Neural progenitor cell (in vitro differentiated cells): ENCODE data around the gene RMDN2. TPM values are rescaled to one million over a fixed set of nuclear protein-coding genes. Genes with fewer than 3 reads are reported as not detected.
A peak's percentile ranks its signal among the peaks of the same experiment; 100 is the strongest.
"Not testable (repeated sequence)": the region's sequence is repeated elsewhere in the genome, so short reads cannot be mapped to it uniquely, and the experiment has no call there.

ENCODE experiments used
- DNase-seq: peaks from one replicate; pipeline ENCODE4 v3.0.0-alpha.2; 2016; ENCODE audit warnings: low spot score
- H2AFZ ChIP-seq: fragments of 200-600 bp; sonication (generic); replicated peaks from 2 replicates; pipeline ENCODE4 v1.6.1; 2016; ENCODE audit warnings: antibody characterized with exemption
- H3F3A ChIP-seq: fragments of 200-600 bp; sonication (generic); 2 replicates; pipeline ENCODE4 v1.6.1; 2016; ENCODE audit warnings: antibody characterized with exemption, low read depth
- H3K27ac ChIP-seq: fragments of 200-600 bp; sonication (generic); 2 replicates; pipeline ENCODE4 v1.5.1; 2016; ENCODE audit warnings: mild to moderate bottlenecking
- H3K27me3 ChIP-seq: fragments of 200-600 bp; sonication (generic); 2 replicates; pipeline ENCODE4 v1.6.1; 2016; ENCODE audit warnings: mild to moderate bottlenecking, moderate library complexity
- H3K36me3 ChIP-seq: fragments of 200-600 bp; sonication (generic); 2 replicates; pipeline ENCODE4 v1.5.1; 2016
- H3K4me1 ChIP-seq: fragments of 200-600 bp; sonication (generic); 2 replicates; pipeline ENCODE4 v1.6.1; 2016; ENCODE audit warnings: mixed run types
- H3K4me2 ChIP-seq: fragments of 200-600 bp; sonication (generic); 2 replicates; pipeline ENCODE4 v1.6.1; 2016
- H3K4me3 ChIP-seq: fragments of 200-600 bp; sonication (generic); 2 replicates; pipeline ENCODE4 v1.5.1; 2016
- H3K79me2 ChIP-seq: fragments of 200-600 bp; sonication (generic); 2 replicates; pipeline ENCODE4 v1.6.1; 2016; ENCODE audit warnings: low read depth
- H3K9ac ChIP-seq: fragments of 200-600 bp; sonication (generic); 2 replicates; pipeline ENCODE4 v1.6.1; 2016
- H3K9me3 ChIP-seq: fragments of 200-600 bp; sonication (generic); 2 replicates; pipeline ENCODE4 v1.5.1; 2016; ENCODE audit warnings: low read depth
- H4K20me1 ChIP-seq: fragments of 200-600 bp; sonication (generic); 2 replicates; pipeline ENCODE4 v1.6.1; 2016; ENCODE audit warnings: low read depth
- H3K27ac Mint-ChIP-seq: 3 replicates; pipeline ENCODE4 v1.8.0; 2021; ENCODE audit warnings: mixed read lengths
- H3K27me3 Mint-ChIP-seq: 2 replicates; pipeline ENCODE4 v1.8.0; 2022; ENCODE audit warnings: low read depth, mild to moderate bottlenecking, inconsistent platforms, moderate library complexity, mixed read lengths; ENCODE audit not compliant: insufficient read depth
- H3K36me3 Mint-ChIP-seq: 3 replicates; pipeline ENCODE4 v1.8.0; 2021; ENCODE audit warnings: mixed read lengths
- H3K4me1 Mint-ChIP-seq: 3 replicates; pipeline ENCODE4 v1.8.0; 2021; ENCODE audit warnings: mixed read lengths
- H3K4me3 Mint-ChIP-seq: 3 replicates; pipeline ENCODE4 v1.8.0; 2021; ENCODE audit warnings: mild to moderate bottlenecking, moderate library complexity, mixed read lengths
- H3K9me3 Mint-ChIP-seq: 3 replicates; pipeline ENCODE4 v1.8.0; 2020; ENCODE audit warnings: mixed read lengths
- CTCF ChIP-seq: fragments of 200-600 bp; sonication (generic); IDR thresholded peaks from 2 replicates; pipeline ENCODE4 v1.5.1; 2017; ENCODE audit warnings: antibody characterized with exemption, mild to moderate bottlenecking
- EZH2 ChIP-seq: fragments of 200-600 bp; sonication (generic); IDR thresholded peaks from 2 replicates; pipeline ENCODE4 v1.6.1; 2017; ENCODE audit warnings: antibody characterized with exemption, mild to moderate bottlenecking, moderate library complexity
- EZH2phosphoT487 ChIP-seq: fragments of 200-600 bp; sonication (generic); IDR thresholded peaks from 2 replicates; pipeline ENCODE4 v1.6.1; 2017; ENCODE audit warnings: antibody characterized with exemption
- total RNA-seq: library from RNA; depleted of rRNA; stranded (reverse); fragments of >200 nt; gene quantifications from 2 replicates; pipeline ENCODE4 v1.2.3, GENCODE V29; 2015; ENCODE audit warnings: low replicate concordance

Gene RMDN2
- total RNA-seq, 1 donor from 2014 or later = 10.3 TPM

DNA sequence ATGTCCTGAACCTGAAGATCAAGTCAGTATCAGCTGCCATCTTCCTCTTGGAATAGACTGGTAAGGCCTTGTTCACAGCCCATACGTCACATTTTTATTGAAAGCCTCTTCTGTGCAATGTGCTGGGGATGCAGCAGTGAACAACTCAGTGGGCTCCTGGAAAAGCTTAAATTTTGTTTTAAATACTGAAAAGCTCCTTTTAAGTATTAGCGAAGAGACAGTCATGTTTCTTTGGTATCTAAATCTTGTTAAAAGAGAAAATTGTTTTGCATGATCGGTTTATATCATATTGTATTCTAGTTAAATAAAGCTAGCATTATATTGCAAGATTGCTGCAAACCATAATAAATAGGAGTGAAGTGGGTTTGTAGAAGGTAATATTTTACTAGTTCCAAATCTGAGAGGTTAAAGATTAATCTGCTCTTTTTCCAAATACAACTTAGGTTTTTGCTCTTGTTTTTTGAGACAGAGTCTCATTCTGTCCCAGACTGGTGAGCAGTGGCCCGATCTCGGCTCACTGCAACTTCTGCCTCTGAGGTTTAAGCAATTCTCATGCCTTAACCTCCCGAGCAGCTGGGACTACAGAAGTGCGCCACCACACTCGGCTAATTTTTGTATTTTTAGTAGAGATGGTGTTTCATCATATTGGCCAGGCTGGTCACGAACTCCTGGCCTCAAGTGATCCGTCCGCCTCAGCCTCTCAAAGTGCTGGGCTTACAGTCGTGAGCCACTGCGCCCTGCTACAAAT, 1.6 kb upstream of the RMDN2 start:
- H3K4me1 ChIP-seq = peaks cover 5% of the 10 kb centered on the region
- H3K27me3 ChIP-seq = peaks cover 14% of the 10 kb centered on the region
- peaks cover 19% of the 10 kb centered on the region for H3F3A ChIP-seq
- no peak overlapping the region for H3K4me3 ChIP-seq
- Mint-ChIP-seq H3K4me1 (peaks cover 16% of the 10 kb centered on the region), H3K27ac (no peak overlapping the region), H3K9me3 (no peaks in the 10 kb centered on the region), H3K36me3 (peaks cover 3% of the 10 kb centered on the region), H3K4me3 (peak overlapping the region; percentile 90), H3K27me3 (peaks cover 2% of the 10 kb centered on the region)
- no peak overlapping the region for H3K27ac ChIP-seq
- TF ChIP-seq EZH2phosphoT487 (no peak), EZH2 (no peak), CTCF (no peak)
- H3K4me2 ChIP-seq = no peak overlapping the region
- H3K79me2 ChIP-seq = no peaks in the 10 kb centered on the region
- H4K20me1 ChIP-seq = no peaks in the 10 kb centered on the region
- H2AFZ ChIP-seq = no peak overlapping the region
- no peaks in the 10 kb centered on the region for H3K9me3 ChIP-seq
- DNase-seq = no peak
- H3K9ac ChIP-seq = no peak overlapping the region
- H3K36me3 ChIP-seq = no peaks in the 10 kb centered on the region

GRCh38 chr2:37926635-37927034, 1.5 kb downstream of the RMDN2 start:
- no peak overlapping the region for H3K4me2 ChIP-seq
- H3F3A ChIP-seq = peaks cover 19% of the 10 kb centered on the region
- H3K27ac ChIP-seq = no peak overlapping the region

GRCh38 chr2:37928377-37928776, 3.3 kb downstream of the RMDN2 start:
- H3K36me3 Mint-ChIP-seq = peaks cover 9% of the 10 kb centered on the region
- H3K4me3 Mint-ChIP-seq = no peak overlapping the region

More at GRCh38 chr2:37926635-37927034, 1.5 kb downstream of the RMDN2 start:
- no peak overlapping the region for H3K4me3 Mint-ChIP-seq
- Histone ChIP-seq H4K20me1 (no peaks in the 10 kb centered on the region), H3K4me3 (no peak overlapping the region), H3K4me1 (peaks cover 5% of the 10 kb centered on the region), H3K9ac (no peak overlapping the region), H3K36me3 (no peaks in the 10 kb centered on the region), H3K79me2 (no peaks in the 10 kb centered on the region), H2AFZ (no peak overlapping the region), H3K9me3 (no peaks in the 10 kb centered on the region), H3K27me3 (peaks cover 14% of the 10 kb centered on the region)
- H3K27me3 Mint-ChIP-seq = peaks cover 3% of the 10 kb centered on the region
- peaks cover 9% of the 10 kb centered on the region for H3K36me3 Mint-ChIP-seq
- H3K9me3 Mint-ChIP-seq = no peaks in the 10 kb centered on the region
- DNase-seq = no peak
- H3K4me1 Mint-ChIP-seq = peaks cover 6% of the 10 kb centered on the region
- no peak overlapping the region for H3K27ac Mint-ChIP-seq
- TF ChIP-seq EZH2phosphoT487 = no peak
- TF ChIP-seq CTCF = no peak
- TF ChIP-seq EZH2 = no peak

GRCh38 chr2:37930392-37930791, 5.3 kb downstream of the RMDN2 start:
- not testable (repeated sequence) for H3K36me3 ChIP-seq, H3K27ac ChIP-seq, H3K79me2 ChIP-seq, H3K27me3 ChIP-seq, H3K4me1 Mint-ChIP-seq, H2AFZ ChIP-seq, DNase-seq, H3K4me1 ChIP-seq, H3K27me3 Mint-ChIP-seq, H3K4me3 Mint-ChIP-seq, H3K36me3 Mint-ChIP-seq, H3K4me3 ChIP-seq, H3K4me2 ChIP-seq, H3K9me3 Mint-ChIP-seq, H3F3A ChIP-seq, H3K9ac ChIP-seq, H3K9me3 ChIP-seq, H4K20me1 ChIP-seq, H3K27ac Mint-ChIP-seq

More at GRCh38 chr2:37928377-37928776, 3.3 kb downstream of the RMDN2 start:
- Mint-ChIP-seq H3K9me3 (no peaks in the 10 kb centered on the region), H3K27ac (no peak overlapping the region), H3K4me1 (peaks cover 6% of the 10 kb centered on the region), H3K27me3 (peaks cover 3% of the 10 kb centered on the region)
- H3K4me2 ChIP-seq = no peak overlapping the region
- H3F3A ChIP-seq = peaks cover 19% of the 10 kb centered on the region
- no peak overlapping the region for H2AFZ ChIP-seq
- no peak overlapping the region for H3K9ac ChIP-seq
- H3K4me3 ChIP-seq = no peak overlapping the region
- TF ChIP-seq EZH2 (no peak), CTCF (no peak), EZH2phosphoT487 (no peak)
- peaks cover 5% of the 10 kb centered on the region for H3K4me1 ChIP-seq
- peaks cover 10% of the 10 kb centered on the region for H3K27me3 ChIP-seq
- no peak for DNase-seq
- H3K36me3 ChIP-seq = no peaks in the 10 kb centered on the region
- H3K9me3 ChIP-seq = no peaks in the 10 kb centered on the region
- no peaks in the 10 kb centered on the region for H3K79me2 ChIP-seq
- no peaks in the 10 kb centered on the region for H4K20me1 ChIP-seq
- no peak overlapping the region for H3K27ac ChIP-seq

DNA sequence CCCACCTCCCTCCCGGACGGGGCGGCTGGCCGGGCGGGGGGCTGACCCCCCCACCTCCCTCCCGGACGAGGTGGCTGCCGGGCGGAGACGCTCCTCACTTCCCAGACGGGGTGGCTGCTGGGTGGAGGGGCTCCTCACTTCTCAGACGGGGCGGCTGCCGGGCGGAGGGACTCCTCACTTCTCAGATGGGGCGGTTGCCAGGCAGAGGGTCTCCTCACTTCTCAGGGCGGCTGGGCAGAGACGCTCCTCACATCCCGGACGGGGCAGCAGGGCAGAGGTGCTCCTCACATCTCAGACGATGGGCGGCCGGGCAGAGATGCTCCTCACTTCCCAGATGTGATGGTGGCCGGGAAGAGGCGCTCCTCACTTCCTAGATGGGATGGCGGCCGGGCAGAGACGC, 7.8 kb downstream of the RMDN2 start:
- H3K36me3 ChIP-seq, DNase-seq, H3K27me3 Mint-ChIP-seq, H4K20me1 ChIP-seq, H3K4me2 ChIP-seq, H3K79me2 ChIP-seq, H3K4me3 Mint-ChIP-seq, H3K4me3 ChIP-seq, H3K4me1 Mint-ChIP-seq, H3F3A ChIP-seq, H3K9me3 ChIP-seq, H3K4me1 ChIP-seq, H3K27ac Mint-ChIP-seq, H3K9ac ChIP-seq, H3K36me3 Mint-ChIP-seq, H2AFZ ChIP-seq, H3K9me3 Mint-ChIP-seq, H3K27ac ChIP-seq, H3K27me3 ChIP-seq: not testable (repeated sequence)
